Mesendoderm (in vitro differentiated cells): ENCODE data around the gene PAX5.

Source experiments
- DNase-seq: peaks from one replicate; pipeline ENCODE4 v3.0.0; 2013
- H2AK5ac ChIP-seq: 2 replicates; pipeline ENCODE4 v1.6.1; 2013; ENCODE audit warnings: low read length, inconsistent platforms
- H2BK120ac ChIP-seq: 2 replicates; pipeline ENCODE4 v1.6.1; 2013; ENCODE audit warnings: low read depth, mild to moderate bottlenecking, low read length, moderate library complexity, mixed read lengths
- H2BK15ac ChIP-seq: replicated peaks from 2 replicates; pipeline ENCODE4 v1.6.1; 2013; ENCODE audit warnings: low read depth, mild to moderate bottlenecking, moderate library complexity
- H2BK5ac ChIP-seq: 2 replicates; pipeline ENCODE4 v1.6.1; 2013; ENCODE audit warnings: low read length, inconsistent platforms
- H3K18ac ChIP-seq: 2 replicates; pipeline ENCODE4 v1.6.1; 2013; ENCODE audit warnings: mild to moderate bottlenecking, low read length, mixed read lengths
- H3K23ac ChIP-seq: one replicate; pipeline ENCODE4 v1.6.1; 2013; ENCODE audit warnings: low read length
- H3K27ac ChIP-seq: 2 replicates; pipeline ENCODE4 v1.5.1; 2013; ENCODE audit warnings: low read depth, mild to moderate bottlenecking, inconsistent platforms, low read length, moderate library complexity
- H3K27me3 ChIP-seq: 2 replicates; pipeline ENCODE4 v1.6.1; 2013; ENCODE audit warnings: low read length, control low read depth, mild to moderate bottlenecking, inconsistent platforms; ENCODE audit not compliant: insufficient read depth, poor library complexity
- H3K36me3 ChIP-seq: 2 replicates; pipeline ENCODE4 v1.6.1; 2013; ENCODE audit warnings: low read length, inconsistent platforms; ENCODE audit not compliant: control insufficient read depth, insufficient read depth
- H3K4ac ChIP-seq: one replicate; pipeline ENCODE4 v1.6.1; 2013; ENCODE audit warnings: low read depth, mild to moderate bottlenecking, low read length, moderate library complexity
- H3K4me1 ChIP-seq: 2 replicates; pipeline ENCODE4 v1.6.1; 2013; ENCODE audit warnings: low read depth, low read length, inconsistent platforms; ENCODE audit not compliant: control insufficient read depth
- H3K4me2 ChIP-seq: 2 replicates; pipeline ENCODE4 v1.6.1; 2013; ENCODE audit warnings: low read length
- H3K4me3 ChIP-seq: 2 replicates; pipeline ENCODE4 v1.5.1; 2013; ENCODE audit warnings: mild to moderate bottlenecking, low read length
- H3K56ac ChIP-seq: one replicate; pipeline ENCODE4 v1.6.1; 2013; ENCODE audit warnings: low read length
- H3K79me1 ChIP-seq: 2 replicates; pipeline ENCODE4 v1.6.1; 2013; ENCODE audit warnings: low read length, inconsistent platforms
- H3K79me2 ChIP-seq: 2 replicates; pipeline ENCODE4 v1.6.1; 2013; ENCODE audit warnings: mild to moderate bottlenecking, low read length; ENCODE audit not compliant: control insufficient read depth, insufficient read depth
- H3K9ac ChIP-seq: 2 replicates; pipeline ENCODE4 v1.6.1; 2013; ENCODE audit warnings: low read length, inconsistent platforms
- H4K5ac ChIP-seq: one replicate; pipeline ENCODE4 v1.6.1; 2013; ENCODE audit warnings: low read length
- H4K8ac ChIP-seq: one replicate; pipeline ENCODE4 v1.6.1; 2013; ENCODE audit warnings: low read depth, mild to moderate bottlenecking, control low read depth, low read length, moderate library complexity
- WGBS: extraction: QIAGEN DNeasy Blood & Tissue Kit; methylation state at CpG from one replicate; pipeline ENCODE4 v1.1.7; 2013; ENCODE audit warnings: low lambda C conversion rate, missing lambda C conversion rate; ENCODE audit not compliant: insufficient coverage; ENCODE audit errors: extremely low coverage; 5-methylcytosine and 5-hydroxymethylcytosine counted together

Gene PAX5

GRCh38 chr9:36942891-36943290, 91.2 kb downstream of the PAX5 start:
- no peak overlapping the region for H3K9ac ChIP-seq
- H3K27ac ChIP-seq = no peak overlapping the region
- WGBS = no CpG with 5 or more reads among the region's 8 CpGs
- H3K36me3 ChIP-seq = no peaks in the 10 kb centered on the region
- no peak overlapping the region for H3K4me3 ChIP-seq
- DNase-seq = no peak
- no peak overlapping the region for H2BK5ac ChIP-seq
- no peaks in the 10 kb centered on the region for H3K27me3 ChIP-seq
- no peak overlapping the region for H3K4me2 ChIP-seq
- H3K56ac ChIP-seq = no peak overlapping the region
- H2BK15ac ChIP-seq = no peak overlapping the region
- no peak overlapping the region for H2AK5ac ChIP-seq
- H3K79me1 ChIP-seq = no peaks in the 10 kb centered on the region
- H3K23ac ChIP-seq = no peak overlapping the region
- no peak overlapping the region for H2BK120ac ChIP-seq
- no peak overlapping the region for H3K4ac ChIP-seq
- no peak overlapping the region for H3K18ac ChIP-seq
- no peaks in the 10 kb centered on the region for H3K79me2 ChIP-seq
- H3K4me1 ChIP-seq = no peaks in the 10 kb centered on the region
- H4K5ac ChIP-seq = no peak overlapping the region
- no peak overlapping the region for H4K8ac ChIP-seq

- Histone ChIP-seq H3K27ac (no peak overlapping the region), H3K4me3 (no peak overlapping the region), H4K8ac (no peak overlapping the region), H2BK120ac (no peak overlapping the region), H3K4me2 (no peak overlapping the region), H2BK15ac (no peak overlapping the region), H2AK5ac (no peak overlapping the region), H3K79me2 (no peaks in the 10 kb centered on the region), H2BK5ac (no peak overlapping the region), H3K9ac (no peak overlapping the region), H3K36me3 (no peaks in the 10 kb centered on the region), H3K4me1 (no peaks in the 10 kb centered on the region), H3K4ac (no peak overlapping the region), H3K79me1 (no peaks in the 10 kb centered on the region), H3K56ac (no peak overlapping the region), H3K18ac (no peak overlapping the region), H3K23ac (no peak overlapping the region), H3K27me3 (no peaks in the 10 kb centered on the region), H4K5ac (no peak overlapping the region)
- DNase-seq = no peak
- no CpG with 5 or more reads among the region's 6 CpGs for WGBS
Observed at GRCh38 chr9:36941441-36941840, 92.6 kb downstream of the PAX5 start.

DNA sequence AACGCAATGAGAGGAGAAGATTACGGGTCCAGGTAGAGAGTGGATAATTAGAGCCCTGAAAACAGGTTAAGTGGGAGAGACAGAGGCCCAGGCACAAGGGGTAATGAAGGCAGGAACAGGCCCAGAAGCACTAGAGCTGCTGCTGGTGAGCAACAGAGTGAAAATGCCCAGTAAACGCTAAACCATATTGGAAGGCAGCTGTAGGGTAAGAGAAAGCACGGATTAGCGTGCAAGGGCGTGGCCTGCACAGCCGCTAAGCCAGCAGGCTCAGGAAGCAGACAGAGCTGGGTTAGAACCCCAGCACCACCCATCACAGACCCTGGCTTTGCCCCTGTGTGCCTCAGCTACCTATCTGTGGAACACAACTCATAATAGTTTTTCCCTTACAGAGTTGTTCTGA, 93.2 kb downstream of the PAX5 start:
- Histone ChIP-seq H3K4me1 (no peaks in the 10 kb centered on the region), H3K27ac (no peak overlapping the region), H3K56ac (no peak overlapping the region), H3K4me2 (no peak overlapping the region), H3K18ac (no peak overlapping the region), H2BK120ac (no peak overlapping the region), H3K36me3 (no peaks in the 10 kb centered on the region), H3K4me3 (no peak overlapping the region), H3K79me2 (no peaks in the 10 kb centered on the region), H3K23ac (no peak overlapping the region), H2BK5ac (no peak overlapping the region), H4K8ac (no peak overlapping the region), H2BK15ac (no peak overlapping the region), H2AK5ac (no peak overlapping the region), H4K5ac (no peak overlapping the region), H3K9ac (no peak overlapping the region), H3K27me3 (no peaks in the 10 kb centered on the region), H3K79me1 (no peaks in the 10 kb centered on the region), H3K4ac (no peak overlapping the region)
- WGBS = no CpG with 5 or more reads among the region's 7 CpGs
- no peak for DNase-seq

DNA sequence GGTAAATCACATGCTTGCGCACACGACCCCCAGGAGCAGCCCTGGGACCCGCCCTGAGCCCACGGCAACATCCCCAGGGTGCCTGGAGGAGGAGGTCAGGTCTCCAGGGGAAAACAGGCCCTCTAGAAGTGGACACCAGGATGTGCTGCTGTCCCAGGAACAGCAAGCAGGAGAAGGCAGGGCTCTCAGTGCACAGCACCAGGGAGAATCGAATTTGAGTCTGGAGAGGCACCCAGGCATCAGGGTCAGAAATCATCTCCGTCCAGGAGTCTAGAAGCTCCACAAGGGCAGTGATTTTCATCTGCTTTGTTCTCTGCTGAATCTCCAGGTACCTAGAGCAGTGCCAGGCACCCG, 93.6 kb downstream of the PAX5 start:
- no peak overlapping the region for H3K4me2 ChIP-seq
- no peaks in the 10 kb centered on the region for H3K4me1 ChIP-seq
- no peak overlapping the region for H3K23ac ChIP-seq
- H3K36me3 ChIP-seq = no peaks in the 10 kb centered on the region
- H2AK5ac ChIP-seq = no peak overlapping the region
- H3K9ac ChIP-seq = no peak overlapping the region
- no peaks in the 10 kb centered on the region for H3K79me1 ChIP-seq
- H3K4me3 ChIP-seq = no peak overlapping the region
- no peaks in the 10 kb centered on the region for H3K79me2 ChIP-seq
- DNase-seq = no peak
- H3K27ac ChIP-seq = no peak overlapping the region
- H3K56ac ChIP-seq = no peak overlapping the region
- H4K8ac ChIP-seq = no peak overlapping the region
- H3K18ac ChIP-seq = no peak overlapping the region
- no peak overlapping the region for H3K4ac ChIP-seq
- no peaks in the 10 kb centered on the region for H3K27me3 ChIP-seq
- H2BK5ac ChIP-seq = no peak overlapping the region
- no CpG with 5 or more reads among the region's 7 CpGs for WGBS
- no peak overlapping the region for H4K5ac ChIP-seq
- H2BK120ac ChIP-seq = no peak overlapping the region
- no peak overlapping the region for H2BK15ac ChIP-seq

GRCh38 chr9:36939655-36940499, 94.2 kb downstream of the PAX5 start:
- H2BK15ac ChIP-seq = no peak overlapping the region
- H3K27me3 ChIP-seq = no peaks in the 10 kb centered on the region
- H3K9ac ChIP-seq = no peak overlapping the region
- H4K8ac ChIP-seq = no peak overlapping the region
- WGBS = no CpG with 5 or more reads among the region's 28 CpGs
- no peak overlapping the region for H3K4me2 ChIP-seq
- no peaks in the 10 kb centered on the region for H3K4me1 ChIP-seq
- H3K4me3 ChIP-seq = no peak overlapping the region
- H3K79me2 ChIP-seq = no peaks in the 10 kb centered on the region
- H2AK5ac ChIP-seq = no peak overlapping the region
- no peak overlapping the region for H3K4ac ChIP-seq
- no peak overlapping the region for H2BK5ac ChIP-seq
- H2BK120ac ChIP-seq = no peak overlapping the region
- H3K36me3 ChIP-seq = no peaks in the 10 kb centered on the region
- DNase-seq = no peak
- H3K18ac ChIP-seq = no peak overlapping the region
- H3K23ac ChIP-seq = no peak overlapping the region
- no peak overlapping the region for H4K5ac ChIP-seq
- no peak overlapping the region for H3K56ac ChIP-seq
- no peak overlapping the region for H3K27ac ChIP-seq
- H3K79me1 ChIP-seq = no peaks in the 10 kb centered on the region

- Histone ChIP-seq H3K36me3 (no peaks in the 10 kb centered on the region), H3K27ac (no peak overlapping the region)
- WGBS = no CpG with 5 or more reads among the region's 5 CpGs
Observed at GRCh38 chr9:36939214-36939613, 94.9 kb downstream of the PAX5 start.

More at GRCh38 chr9:36939214-36939613, 94.9 kb downstream of the PAX5 start:
- no peak overlapping the region for H2AK5ac ChIP-seq
- no peak overlapping the region for H3K4me3 ChIP-seq
- no peak overlapping the region for H3K4me2 ChIP-seq
- no peaks in the 10 kb centered on the region for H3K27me3 ChIP-seq
- H3K56ac ChIP-seq = no peak overlapping the region
- H3K18ac ChIP-seq = no peak overlapping the region
- no peak overlapping the region for H4K8ac ChIP-seq
- H2BK120ac ChIP-seq = no peak overlapping the region
- no peak overlapping the region for H4K5ac ChIP-seq
- DNase-seq = no peak
- H3K79me2 ChIP-seq = no peaks in the 10 kb centered on the region
- H3K23ac ChIP-seq = no peak overlapping the region
- no peak overlapping the region for H3K9ac ChIP-seq
- no peaks in the 10 kb centered on the region for H3K4me1 ChIP-seq
- H2BK5ac ChIP-seq = no peak overlapping the region
- H2BK15ac ChIP-seq = no peak overlapping the region
- no peaks in the 10 kb centered on the region for H3K79me1 ChIP-seq
- H3K4ac ChIP-seq = no peak overlapping the region
